ENCODE results near the gene CEP250. TPM values are rescaled to one million over a fixed set of nuclear protein-coding genes. Genes with fewer than 3 reads are reported as not detected.

Gene CEP250
- total RNA-seq, 1 donor from 2014 or later = 15.3 TPM

- Histone ChIP-seq H3K4me3 (no peak overlapping the region), H3K27me3 (ENCODE audit: low read depth) (no peaks in the 10 kb centered on the region), H3K27ac (replicated peaks) (no peak overlapping the region), H3K9me3 (replicated peaks) (no peaks in the 10 kb centered on the region), H3K36me3 (peaks cover 97% of the 10 kb centered on the region), H3K4me1 (no peaks in the 10 kb centered on the region)
- DNase-seq = no peak
- intact Hi-C loops (cut with micrococcal nuclease) = no loop called here
- TF ChIP-seq CTCF (IDR thresholded peaks at IDR 0.05; ENCODE audit: borderline replicate concordance) = no peak
Measured at GRCh38 chr20:35472209-35472608, 16.8 kb downstream of the CEP250 start.

GRCh38 chr20:35473684-35474083 lies 18.3 kb downstream of the CEP250 start:
- DNase-seq = no peak
- TF ChIP-seq CTCF (IDR thresholded peaks at IDR 0.05; ENCODE audit: borderline replicate concordance) = no peak
- no peaks in the 10 kb centered on the region for H3K9me3 ChIP-seq (replicated peaks)
- no peaks in the 10 kb centered on the region for H3K27me3 ChIP-seq (ENCODE audit: low read depth)
- no peak overlapping the region for H3K27ac ChIP-seq (replicated peaks)
- H3K36me3 ChIP-seq = peaks cover 98% of the 10 kb centered on the region
- no peak overlapping the region for H3K4me3 ChIP-seq
- no peaks in the 10 kb centered on the region for H3K4me1 ChIP-seq
- intact Hi-C loops (cut with micrococcal nuclease) = no loop called here

GRCh38 chr20:35474303-35474871 lies 19.0 kb downstream of the CEP250 start:
- no peak for TF ChIP-seq CTCF (IDR thresholded peaks at IDR 0.05; ENCODE audit: borderline replicate concordance)
- intact Hi-C loops (cut with micrococcal nuclease) = no loop called here
- peaks cover 98% of the 10 kb centered on the region for H3K36me3 ChIP-seq

GRCh38 chr20:35476288-35476687 lies 20.9 kb downstream of the CEP250 start:
- TF ChIP-seq CTCF (IDR thresholded peaks at IDR 0.05; ENCODE audit: borderline replicate concordance) = no peak
- H3K4me1 ChIP-seq = no peaks in the 10 kb centered on the region
- DNase-seq = no peak
- H3K27ac ChIP-seq (replicated peaks) = no peak overlapping the region
- H3K36me3 ChIP-seq = peaks cover 99% of the 10 kb centered on the region
- no peak overlapping the region for H3K4me3 ChIP-seq
- no peaks in the 10 kb centered on the region for H3K9me3 ChIP-seq (replicated peaks)
- intact Hi-C loops (cut with micrococcal nuclease) = no loop called here
- H3K27me3 ChIP-seq (ENCODE audit: low read depth) = no peaks in the 10 kb centered on the region

More at GRCh38 chr20:35474303-35474871, 19.0 kb downstream of the CEP250 start:
- DNase-seq = no peak
- no peak overlapping the region for H3K4me3 ChIP-seq
- H3K4me1 ChIP-seq = no peaks in the 10 kb centered on the region
- no peaks in the 10 kb centered on the region for H3K9me3 ChIP-seq (replicated peaks)
- H3K27ac ChIP-seq (replicated peaks) = no peak overlapping the region
- H3K27me3 ChIP-seq (ENCODE audit: low read depth) = no peaks in the 10 kb centered on the region

GRCh38 chr20:35478804-35479472 lies 23.5 kb downstream of the CEP250 start:
- no peak overlapping the region for H3K4me3 ChIP-seq
- no peak for DNase-seq
- intact Hi-C loops (cut with micrococcal nuclease) = no loop called here
- peaks cover 92% of the 10 kb centered on the region for H3K36me3 ChIP-seq
- no peak for TF ChIP-seq CTCF (IDR thresholded peaks at IDR 0.05; ENCODE audit: borderline replicate concordance)
- no peak overlapping the region for H3K27ac ChIP-seq (replicated peaks)
- H3K9me3 ChIP-seq (replicated peaks) = peaks cover 5% of the 10 kb centered on the region
- H3K4me1 ChIP-seq = no peaks in the 10 kb centered on the region
- H3K27me3 ChIP-seq (ENCODE audit: low read depth) = no peaks in the 10 kb centered on the region
